ENCODE results near the gene RBFOX1.

The RBFOX1 gene

DNA sequence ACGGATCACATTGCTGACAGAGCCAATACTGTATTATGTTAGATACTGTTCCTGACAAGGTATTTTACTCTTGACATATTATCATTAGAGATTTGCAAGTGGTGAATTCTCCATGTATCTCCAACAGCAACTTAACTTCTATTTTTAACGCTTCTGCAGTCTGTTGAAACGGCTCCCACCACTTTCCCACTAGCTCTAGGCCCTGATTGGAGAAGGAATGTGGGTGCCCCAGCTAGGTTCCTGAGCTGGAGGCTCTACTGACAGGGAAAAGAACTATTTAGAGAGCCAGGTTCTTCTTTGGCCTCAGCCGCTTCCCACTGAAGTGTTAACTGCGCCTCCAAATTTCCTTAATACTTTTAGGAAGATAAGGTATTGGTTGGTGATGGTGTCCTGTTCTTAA, 191.8 kb downstream of the RBFOX1 start:
- DNase-seq (ENCODE audit: low spot score): no peak

DNA sequence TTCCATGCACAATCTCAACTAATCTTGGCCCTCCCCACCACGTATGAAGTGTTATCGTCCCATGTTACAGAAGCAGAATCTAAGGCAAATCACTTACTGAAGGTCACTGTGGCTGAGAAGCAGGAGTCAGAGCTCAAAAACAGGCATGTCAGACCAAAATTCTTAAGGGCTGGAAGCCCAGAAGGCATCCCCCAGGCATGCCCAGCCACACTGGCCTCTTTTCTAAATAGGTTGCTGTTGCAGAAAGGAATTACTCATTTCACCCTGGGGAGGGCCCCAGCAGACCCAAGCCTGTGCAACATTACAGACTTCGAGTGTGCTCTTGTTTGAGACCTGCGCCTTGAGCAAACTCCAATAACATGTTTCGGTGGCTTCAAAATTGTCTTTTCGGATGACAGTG, 194.1 kb downstream of the RBFOX1 start:
- no peak for DNase-seq (ENCODE audit: low spot score)

DNA sequence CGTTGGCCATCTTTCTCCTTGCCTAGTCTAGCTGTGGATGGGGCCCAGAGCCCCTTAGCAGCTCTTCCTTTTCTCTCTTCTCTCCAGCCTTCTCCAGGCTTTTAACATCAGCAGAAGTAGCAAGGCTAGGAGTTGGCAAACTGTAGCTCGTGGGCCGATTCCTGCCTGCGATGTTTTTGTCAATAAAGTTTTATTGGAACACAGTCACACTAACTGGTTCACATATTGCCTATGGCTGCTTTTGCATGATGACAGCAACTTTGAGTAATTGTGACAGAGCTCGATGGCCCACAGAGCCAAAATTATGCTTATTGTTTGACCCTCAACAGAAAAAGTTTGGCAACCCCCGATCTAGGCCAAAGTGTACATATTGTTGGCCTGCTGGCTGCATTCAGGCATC, 199.9 kb downstream of the RBFOX1 start:
- no peak for DNase-seq (ENCODE audit: low spot score)

DNA sequence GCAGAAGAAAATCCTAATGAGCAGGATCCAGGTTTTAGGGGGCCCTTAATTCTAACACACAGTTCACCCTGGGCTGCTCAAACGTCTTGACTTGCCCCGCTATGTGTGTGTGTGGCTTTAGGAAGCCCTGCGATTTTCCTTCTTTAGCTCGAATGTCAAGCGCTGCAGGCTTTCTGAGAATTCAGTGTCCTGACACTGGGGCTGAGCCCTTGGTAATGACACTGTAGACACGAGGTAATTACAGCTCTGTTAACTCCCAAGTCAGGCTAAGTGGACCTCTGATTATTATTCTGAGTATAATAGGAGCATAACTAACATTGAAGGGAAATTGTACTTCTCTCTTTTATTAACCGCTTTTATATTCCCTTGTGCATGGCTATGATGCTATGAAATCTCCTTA, 202.1 kb downstream of the RBFOX1 start:
- no peak for DNase-seq (ENCODE audit: low spot score)

DNA sequence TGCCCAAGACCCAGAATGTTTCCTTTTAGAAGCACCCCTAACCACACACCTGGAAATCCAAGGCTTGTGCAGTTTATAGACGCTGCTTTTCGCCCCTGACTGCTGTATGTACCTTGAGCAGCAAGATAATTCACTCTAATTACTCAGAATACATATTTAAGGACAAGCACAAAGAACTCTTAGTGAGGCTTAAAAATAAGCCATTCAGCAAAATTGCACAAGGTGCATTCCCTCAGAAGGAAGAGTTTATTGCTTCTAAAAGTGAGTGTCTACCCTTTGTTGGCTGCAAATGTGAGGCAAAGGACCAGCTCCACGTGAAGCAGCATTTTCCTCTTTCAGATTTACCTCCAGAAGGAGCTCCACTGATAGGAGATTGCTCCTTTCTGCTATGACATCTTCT, 208.4 kb downstream of the RBFOX1 start:
- DNase-seq (ENCODE audit: low spot score): no peak

DNA sequence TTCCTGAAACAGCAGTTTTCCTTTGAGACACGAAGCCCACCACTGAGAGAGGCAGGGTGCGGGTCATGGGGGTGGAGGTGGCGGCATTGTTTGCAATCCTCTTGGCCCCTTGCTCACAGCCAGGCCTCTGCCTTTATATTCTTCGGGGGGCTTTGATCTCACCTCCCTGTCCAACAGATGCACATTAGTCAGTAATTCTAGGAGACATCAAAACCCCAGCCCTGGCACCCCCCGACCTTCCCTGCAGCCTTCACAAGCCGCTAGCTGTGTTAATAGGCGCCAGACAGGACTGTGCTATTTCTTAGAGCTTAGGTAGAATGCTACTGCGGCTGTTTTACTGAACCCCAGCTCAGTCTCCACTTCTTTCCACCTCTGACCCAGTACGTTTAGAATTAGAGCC, 212.6 kb downstream of the RBFOX1 start:
- DNase-seq (ENCODE audit: low spot score): no peak

DNA sequence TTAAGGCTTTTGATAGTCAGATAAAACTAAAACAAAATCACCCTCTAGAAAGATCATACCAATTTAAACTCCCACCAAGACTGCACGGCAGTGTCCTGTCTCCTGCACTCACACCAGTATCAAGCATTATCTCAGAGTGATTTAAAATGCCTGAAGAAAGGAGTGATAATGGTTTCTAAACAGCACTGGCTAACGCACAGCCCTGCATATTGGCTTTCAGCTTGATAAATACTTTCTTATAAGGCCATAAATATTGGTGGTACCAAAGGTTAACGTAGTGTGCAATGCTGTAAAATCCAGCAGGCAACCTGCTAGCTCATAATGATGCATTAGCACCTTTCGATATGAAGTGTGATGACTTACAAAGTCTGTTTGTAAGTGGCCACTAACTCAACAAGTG, 214.3 kb downstream of the RBFOX1 start:
- no peak for DNase-seq (ENCODE audit: low spot score)

DNA sequence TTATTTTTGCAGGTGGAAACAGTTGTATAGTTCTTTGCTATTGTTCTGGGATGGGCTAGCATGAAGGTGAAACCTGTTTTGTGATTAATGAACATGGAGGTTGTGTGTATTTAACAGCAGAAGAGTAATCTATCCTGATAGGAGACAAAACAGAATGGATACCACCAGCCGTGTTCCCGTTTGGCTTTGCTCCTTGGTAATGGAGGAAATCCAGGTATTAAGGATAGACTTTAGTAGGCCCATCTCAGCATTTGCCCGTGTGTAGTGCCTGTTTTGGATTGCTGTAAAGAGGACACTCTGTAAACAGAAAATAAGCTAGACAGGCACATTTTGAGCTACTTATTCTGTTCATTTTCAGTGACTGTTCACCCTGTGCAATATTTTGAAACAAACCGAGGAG, 215.1 kb downstream of the RBFOX1 start:
- DNase-seq (ENCODE audit: low spot score): no peak

DNA sequence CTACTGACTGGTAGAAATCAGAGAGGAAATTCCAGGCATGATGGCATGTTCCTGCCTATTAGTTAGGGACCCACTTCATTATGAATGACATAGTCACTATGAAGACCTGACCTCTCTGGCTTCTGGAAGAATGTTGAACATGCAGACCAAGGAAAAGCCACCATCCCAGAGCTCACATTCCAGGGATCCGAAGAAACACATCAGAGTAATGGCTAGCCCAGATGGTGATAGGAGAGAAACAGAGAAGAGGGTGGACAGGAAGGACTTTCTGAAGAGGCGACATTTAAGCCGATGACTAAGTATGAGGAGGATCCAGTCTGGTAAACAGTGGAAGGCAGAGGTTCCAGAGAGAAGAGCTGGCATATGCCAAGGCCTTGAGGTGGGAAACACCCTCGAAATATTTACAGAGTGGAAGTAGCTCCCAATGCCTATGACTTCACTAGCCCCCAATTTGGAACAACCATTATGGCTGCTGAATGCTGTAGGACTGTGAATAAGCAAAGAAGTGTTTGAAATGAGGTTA, 216.2 kb downstream of the RBFOX1 start:
- no peak for DNase-seq (ENCODE audit: low spot score)

DNA sequence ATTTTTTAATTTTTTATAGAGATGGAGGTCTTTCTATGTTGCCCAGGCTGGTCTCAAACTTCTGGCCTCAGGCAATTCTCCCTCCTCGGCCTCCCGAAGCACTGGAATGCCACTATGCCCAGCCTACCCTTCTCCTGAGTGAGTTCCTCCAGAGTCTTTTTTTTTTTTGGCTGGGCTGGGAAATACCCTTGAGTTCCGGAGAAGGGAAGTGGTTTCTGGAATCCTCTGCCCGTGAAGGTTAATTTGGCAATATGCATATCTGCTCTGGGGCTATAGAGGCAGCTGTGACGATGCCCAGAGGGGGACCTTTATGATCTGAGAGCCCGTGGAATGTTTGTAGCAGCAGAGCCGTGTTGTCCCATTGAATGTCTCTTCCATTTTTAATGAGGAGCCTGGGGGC, 217.5 kb downstream of the RBFOX1 start:
- no peak for DNase-seq (ENCODE audit: low spot score)

DNA sequence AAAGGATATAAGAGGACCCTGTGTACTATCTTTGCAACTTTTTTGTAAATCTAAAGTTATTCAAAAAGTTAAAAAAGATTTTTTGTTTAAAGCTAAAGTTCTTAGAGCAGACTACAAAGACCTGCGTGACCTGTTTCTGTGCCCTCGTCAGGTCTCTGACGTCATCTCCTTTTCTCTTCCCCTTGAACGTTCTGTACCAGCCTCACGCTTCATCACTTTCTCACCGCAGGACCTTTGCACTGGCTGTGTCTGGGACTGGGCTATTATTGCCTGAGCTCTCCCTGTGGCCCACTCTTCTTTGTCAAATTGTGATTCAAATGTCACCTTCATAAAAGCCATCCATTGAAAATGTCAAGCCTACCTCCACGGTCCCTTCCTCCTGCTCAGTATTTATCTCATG, 222.8 kb downstream of the RBFOX1 start:
- DNase-seq (ENCODE audit: low spot score): no peak

DNA sequence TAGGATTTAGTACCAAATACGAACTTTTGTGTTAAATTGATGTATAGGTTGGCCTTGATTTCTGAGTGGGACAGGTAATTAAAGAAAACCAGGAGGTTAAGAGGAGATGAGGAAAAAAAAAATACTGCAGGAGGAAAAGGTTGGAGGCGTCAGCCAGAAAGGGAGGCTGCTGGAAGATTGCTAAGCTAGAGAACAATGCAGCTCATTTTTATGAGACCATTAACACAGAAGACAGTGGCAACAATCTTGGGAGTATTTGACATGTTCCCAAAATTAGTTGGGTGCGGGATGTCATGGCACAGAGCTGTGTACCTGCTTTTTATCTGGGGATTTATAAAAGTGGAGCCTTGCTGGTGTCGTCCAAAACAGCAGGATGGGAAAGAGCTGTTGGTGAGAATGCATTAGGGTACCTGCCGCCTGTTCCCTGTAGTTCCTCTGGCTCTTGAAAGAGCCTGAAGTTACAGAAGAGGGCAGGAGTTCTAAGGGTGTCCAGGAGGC, 229.3 kb downstream of the RBFOX1 start:
- no peak for DNase-seq (ENCODE audit: low spot score)

DNA sequence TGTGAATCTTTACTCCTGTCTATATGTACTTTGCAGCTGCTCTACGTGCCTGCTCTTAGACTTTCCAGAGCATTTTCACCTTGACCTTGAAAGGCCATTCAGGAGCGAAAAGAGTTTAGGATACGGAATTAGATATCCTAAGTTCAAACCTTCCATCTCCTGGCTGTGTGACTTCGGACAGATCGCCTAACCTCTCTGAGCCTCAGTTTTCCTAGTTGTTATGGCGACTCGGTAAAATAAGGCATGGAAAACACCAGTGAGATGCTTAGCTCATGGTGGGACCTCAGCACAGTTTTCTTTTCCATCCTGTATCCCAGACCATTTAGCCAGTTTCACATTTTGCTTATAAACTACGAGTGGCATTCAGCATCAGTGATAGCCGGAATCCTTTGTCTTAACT, 233.7 kb downstream of the RBFOX1 start:
- DNase-seq (ENCODE audit: low spot score): no peak

DNA sequence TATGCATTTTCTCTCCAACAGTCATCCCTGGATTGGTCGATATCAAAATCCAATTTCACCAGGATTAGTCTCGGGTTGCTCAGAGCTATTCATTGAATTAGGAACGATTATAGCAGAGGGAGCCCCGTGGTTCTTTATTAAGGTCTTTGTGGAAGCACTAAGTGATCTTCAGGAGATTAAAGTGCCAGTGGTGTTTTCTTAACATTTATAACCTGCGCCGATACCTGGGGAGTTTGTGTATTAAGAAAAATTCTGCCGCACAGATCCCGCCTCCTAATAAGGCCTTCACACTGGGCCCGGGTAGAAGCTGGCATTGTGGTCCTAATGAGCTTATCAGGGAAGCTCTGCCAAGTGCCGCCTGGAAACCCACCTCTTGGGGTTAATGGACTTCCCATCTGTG, 238.7 kb downstream of the RBFOX1 start:
- DNase-seq (ENCODE audit: low spot score): no peak

DNA sequence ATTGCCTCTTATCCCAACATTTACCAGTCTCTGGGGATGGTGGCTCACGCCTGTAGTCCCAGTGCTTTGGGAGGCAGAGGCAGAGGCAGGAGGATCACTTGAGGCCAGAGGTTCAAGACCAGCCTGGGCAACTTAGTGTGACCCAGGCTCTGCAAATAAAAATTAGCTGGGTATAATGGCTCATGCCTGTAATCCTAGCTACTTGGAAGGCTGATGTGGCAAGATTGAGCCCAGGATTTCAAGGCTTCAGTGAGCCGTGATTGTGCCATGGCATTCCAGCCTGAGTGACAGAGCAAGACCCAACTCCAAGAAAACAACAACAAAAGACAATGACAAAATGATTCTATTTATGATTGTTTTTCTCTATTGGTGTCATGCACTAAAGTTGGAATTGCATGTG, 244.9 kb downstream of the RBFOX1 start:
- no peak for DNase-seq (ENCODE audit: low spot score)

DNA sequence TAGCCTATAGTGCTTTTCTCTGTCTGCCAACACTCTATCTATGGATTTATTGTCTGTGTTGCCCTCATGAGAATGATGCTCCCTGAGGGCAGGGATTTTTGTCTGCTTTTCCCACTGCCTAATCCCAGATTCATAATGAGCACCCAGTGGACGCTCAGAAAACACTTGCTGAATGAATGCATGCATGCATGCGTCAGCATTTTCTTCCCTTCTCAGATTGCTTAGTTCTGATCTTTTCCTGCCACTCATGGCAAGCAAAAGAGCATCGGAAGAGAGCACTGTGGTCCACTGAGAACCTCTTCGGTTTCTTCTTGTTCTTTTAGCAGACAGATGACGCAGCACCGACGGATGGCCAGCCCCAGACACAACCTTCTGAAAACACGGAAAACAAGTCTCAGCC, 246.8 kb downstream of the RBFOX1 start:
- DNase-seq (ENCODE audit: low spot score): no peak

DNA sequence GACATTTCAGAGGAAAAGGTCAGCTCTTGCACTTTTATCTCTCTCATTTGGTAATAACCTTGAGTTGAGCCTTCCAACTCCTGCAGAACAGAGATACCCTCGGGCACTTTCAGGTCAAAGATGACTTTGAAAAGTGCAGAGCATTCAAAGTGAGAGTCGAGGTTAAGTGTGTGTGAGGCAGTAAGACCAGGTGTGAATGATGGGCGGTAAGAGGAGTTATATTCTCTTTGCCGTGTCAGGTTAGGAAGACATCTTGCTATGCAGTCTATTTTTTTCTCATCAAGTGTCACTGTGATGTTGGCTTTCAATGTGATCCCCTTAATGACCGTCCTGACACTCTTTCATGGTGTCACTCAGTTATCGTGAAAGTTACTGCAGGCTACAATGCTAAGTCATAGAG, 248.5 kb downstream of the RBFOX1 start:
- DNase-seq (ENCODE audit: low spot score): no peak

DNA sequence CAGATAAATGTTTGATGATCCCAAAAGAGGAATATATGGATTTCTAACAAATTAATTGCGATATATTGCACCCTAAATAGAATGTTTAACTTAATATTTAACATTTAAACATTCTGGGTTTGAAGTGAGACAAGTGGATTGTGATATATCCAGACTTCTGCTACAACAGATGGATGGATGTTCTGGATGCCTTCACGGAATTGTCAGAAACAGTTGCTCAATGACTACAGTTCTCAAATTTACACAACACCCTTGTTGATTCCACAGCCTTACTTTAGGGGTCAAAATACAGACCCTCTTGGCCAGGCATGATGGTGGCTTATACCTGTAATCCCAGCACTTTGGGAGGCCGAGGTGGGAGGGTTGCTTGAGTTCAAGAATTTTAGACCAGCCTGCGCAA, 250.8 kb downstream of the RBFOX1 start:
- DNase-seq (ENCODE audit: low spot score): no peak

DNA sequence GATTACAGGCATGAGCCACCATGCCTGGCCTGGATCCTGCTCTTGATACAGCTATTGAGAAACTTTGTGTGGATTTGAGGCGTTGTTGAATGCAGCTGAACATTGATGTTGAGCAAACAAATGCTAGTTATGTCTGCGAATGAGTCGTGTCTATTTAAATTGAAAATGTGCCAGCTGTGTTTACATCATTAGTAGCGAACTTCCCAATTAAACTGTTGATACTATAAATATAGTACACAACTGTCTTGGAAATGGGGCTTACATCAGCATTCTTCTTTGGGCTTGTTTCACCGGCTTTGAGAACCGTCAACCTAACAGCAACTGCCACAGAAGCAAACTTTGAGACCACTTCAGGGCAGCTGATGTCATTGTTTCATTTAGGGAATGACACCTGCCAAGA, 251.9 kb downstream of the RBFOX1 start:
- DNase-seq (ENCODE audit: low spot score): no peak

DNA sequence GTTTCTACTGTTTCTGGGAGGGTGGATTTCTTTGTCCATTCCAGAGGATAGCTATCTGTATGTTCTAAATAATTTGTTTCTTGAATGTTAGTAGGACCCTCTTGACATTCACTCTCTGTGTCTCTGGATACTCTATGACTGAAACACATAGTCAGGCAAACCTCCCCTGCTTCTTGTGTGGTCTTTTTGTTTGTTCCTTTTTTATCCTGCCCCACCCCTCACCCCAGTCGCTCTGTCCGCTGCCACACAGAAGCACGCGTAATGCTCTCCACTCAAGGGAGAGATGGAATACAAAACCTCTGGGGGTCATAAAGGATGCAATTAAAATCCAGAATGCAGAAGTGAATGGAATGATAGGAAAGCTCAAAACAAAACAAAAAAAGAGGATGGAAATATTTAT, 253.1 kb downstream of the RBFOX1 start:
- no peak for DNase-seq (ENCODE audit: low spot score)

DNA sequence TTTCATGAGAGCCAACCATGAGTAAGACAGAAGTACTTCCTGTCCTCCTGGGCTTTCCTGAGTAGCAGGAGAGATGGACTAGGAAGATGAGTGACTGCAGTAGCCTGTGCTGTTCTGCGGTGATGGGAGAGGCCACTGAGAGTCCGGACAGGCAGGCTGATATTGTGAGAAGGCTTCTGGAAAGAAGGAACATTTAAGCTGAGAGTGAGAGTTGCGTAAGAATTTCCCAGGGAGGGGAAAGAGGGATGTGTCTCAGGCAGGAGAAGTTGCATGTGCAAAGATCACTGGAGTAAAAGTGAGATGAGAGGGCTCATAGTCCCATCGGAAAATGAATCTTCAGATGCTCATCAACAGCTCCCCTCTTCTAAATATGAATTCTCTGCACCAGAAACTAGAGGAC, 258.3 kb downstream of the RBFOX1 start:
- no peak for DNase-seq (ENCODE audit: low spot score)

DNA sequence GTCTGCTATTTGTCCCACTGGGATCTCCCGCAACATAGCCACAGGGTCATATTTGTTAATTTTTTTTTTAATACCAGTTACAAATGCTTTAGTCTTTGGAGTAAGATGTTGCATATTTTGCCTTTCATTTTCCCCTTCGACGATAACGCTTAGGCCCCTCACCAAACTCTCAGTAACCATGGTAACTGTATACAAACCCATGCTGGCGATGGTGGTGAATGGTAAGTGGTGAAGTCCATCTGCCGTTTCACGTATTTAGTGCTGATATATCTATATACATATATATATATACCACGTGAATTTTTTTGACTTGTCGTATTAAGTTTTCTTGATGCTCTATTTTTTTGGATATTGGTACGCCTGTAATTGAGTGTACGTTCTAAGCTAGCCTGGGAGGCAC, 263.7 kb downstream of the RBFOX1 start:
- no peak for DNase-seq (ENCODE audit: low spot score)

DNA sequence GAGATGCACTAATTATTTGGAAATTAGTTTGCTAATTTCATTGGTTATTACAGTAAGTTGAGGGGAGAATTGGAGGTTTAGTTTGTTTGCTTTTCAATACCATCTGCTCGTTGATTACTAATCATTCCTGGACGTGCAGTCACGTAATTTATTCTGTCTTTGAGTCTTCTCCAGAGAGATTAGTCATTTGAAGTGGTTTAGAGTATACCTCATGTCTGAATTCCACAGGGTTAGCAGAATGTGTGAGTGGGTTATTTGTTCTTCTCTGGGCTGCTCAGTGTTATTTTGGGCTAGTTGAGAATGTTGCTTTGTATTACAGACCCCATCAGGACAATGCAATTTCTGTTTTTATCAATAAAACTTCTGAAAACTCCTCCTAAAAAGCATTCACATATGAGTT, 265.0 kb downstream of the RBFOX1 start:
- DNase-seq (ENCODE audit: low spot score): peak; percentile 22

DNA sequence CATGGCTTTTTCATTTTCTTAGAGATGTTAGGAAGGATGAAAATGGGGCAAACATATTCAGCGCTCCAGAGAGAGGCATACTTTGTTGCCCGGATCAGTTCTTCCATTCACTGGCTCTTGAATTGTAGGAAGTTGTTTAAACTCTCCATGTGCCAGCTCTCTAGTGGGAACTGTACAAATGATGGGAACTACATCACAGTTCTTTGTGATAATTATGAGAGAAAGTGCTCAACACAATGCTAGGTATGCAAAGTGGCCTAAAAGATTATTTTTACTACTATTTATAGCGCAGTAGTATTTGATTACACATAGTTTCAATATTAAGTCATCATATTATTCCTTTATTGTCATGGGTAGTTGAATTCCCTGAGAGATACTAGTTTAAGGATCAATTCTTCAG, 268.5 kb downstream of the RBFOX1 start:
- DNase-seq (ENCODE audit: low spot score): no peak
